CD4-positive, alpha-beta T cell treated with Interleukin-15 for 1 hour (primary cell): ENCODE data around the gene TRAT1.

Source experiments
- DNase-seq: peaks from one replicate; pipeline ENCODE4 v3.0.0-alpha.2; 2020

TRAT1 gene

GRCh38 chr3:108862865-108863798, 40.5 kb downstream of the TRAT1 start:
- DNase-seq, result no peak

- DNase-seq, result no peak
Observed at GRCh38 chr3:108863799-108864135, 41.2 kb downstream of the TRAT1 start.

GRCh38 chr3:108877901-108878300, 55.3 kb downstream of the TRAT1 start:
- no peak for DNase-seq

- no peak for DNase-seq
Observed at GRCh38 chr3:108879915-108880314, 57.3 kb downstream of the TRAT1 start.

GRCh38 chr3:108882762-108883161, 60.2 kb downstream of the TRAT1 start:
- no peak for DNase-seq

- no peak for DNase-seq
Observed at GRCh38 chr3:108883373-108883772, 60.8 kb downstream of the TRAT1 start.

DNA sequence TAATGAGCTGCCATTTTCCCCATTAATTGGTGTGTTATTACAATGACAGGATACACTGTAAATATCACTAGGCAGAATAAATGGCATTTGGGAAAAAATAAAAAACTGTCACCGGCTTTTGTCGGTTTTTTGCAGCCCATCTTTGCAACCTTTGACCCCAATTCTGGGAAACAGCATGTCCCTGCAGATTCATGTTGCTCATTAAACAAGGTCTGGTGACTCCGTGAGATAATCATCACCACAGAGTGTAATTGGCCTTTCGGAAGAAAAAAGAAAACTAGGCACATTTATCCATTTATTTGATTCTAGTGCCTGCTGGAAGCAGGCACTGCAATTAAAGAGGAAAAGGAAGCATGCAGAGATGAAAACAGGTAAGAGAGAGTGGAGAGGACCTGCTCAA, 64.5 kb downstream of the TRAT1 start:
- DNase-seq, result no peak

DNA sequence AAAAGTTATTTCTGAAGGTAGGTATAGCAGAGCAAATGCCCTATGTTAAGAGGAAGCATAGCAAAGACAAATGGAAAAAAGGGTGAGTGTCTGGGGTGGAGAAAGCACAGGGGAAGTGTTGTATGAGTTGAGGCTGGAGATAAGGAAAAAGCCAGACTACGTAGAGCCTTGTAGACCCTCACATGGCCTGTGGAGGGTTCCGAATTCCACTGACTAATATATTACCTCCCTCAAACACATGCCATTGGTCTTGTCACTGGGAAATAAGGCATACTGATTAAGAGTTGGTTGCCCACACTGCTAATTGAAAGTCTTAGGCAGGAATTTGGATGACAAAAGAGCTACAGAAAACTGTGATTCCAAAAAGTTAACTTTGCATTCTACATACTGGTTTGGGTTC, 65.2 kb downstream of the TRAT1 start:
- DNase-seq, result no peak

- DNase-seq, result no peak
Observed at GRCh38 chr3:108891833-108892232, 69.2 kb downstream of the TRAT1 start.

DNA sequence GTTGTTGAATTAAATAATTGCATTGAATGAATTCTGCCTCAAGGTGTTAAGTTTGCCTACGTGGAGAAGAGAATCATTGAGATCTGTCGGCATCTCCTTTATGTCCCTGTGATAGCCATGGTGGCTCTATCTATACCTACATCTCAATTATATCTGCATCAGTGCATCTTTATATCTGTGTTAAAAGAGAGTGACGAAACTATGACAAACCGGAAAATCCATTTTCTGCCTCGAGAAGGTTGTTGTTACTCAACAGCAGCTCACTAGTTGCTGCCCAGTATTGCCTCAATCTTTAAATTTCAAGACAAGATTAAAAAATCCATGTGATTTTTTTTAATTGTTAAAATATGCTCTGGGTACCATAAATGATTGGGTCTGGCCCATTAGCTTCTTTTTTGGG, 72.4 kb downstream of the TRAT1 start:
- no peak for DNase-seq

DNA sequence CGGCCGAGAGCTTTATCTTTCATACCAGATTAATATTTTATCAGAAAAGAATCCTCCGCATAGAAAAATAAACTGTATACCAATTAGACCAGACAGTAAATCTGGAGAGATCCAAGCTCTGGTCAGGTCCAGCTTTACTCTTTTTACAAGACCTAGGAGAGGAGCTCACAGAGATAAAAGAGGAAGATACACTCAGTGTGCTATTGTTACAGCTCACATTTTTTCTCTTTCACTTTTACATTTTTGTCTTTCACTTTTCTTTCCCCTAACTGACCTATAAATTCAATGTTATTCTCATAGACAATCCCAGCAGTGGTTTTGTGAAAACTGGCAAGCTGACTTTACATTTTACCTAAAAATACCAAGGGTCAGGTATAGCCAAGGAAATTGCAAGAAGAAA, 75.3 kb downstream of the TRAT1 start:
- DNase-seq, result no peak

GRCh38 chr3:108899530-108899929, 76.9 kb downstream of the TRAT1 start:
- DNase-seq, result no peak
